ENCODE measurements around the gene TKT. TPM values are rescaled to one million over a fixed set of nuclear protein-coding genes. Genes with fewer than 3 reads are reported as not detected.
A peak's percentile ranks its signal among the peaks of the same experiment; 100 is the strongest.

TKT gene
- total RNA-seq, 1 experiment from 2014 or later = 339 TPM

- no peaks in the 10 kb centered on the region for H3K27me3 Mint-ChIP-seq (ENCODE audit: insufficient read depth, unreplicated experiment)
- Histone ChIP-seq H3K36me3 (ENCODE audit: control insufficient read depth, insufficient read depth, low read length) (peaks cover 7% of the 10 kb centered on the region), H3K9me3 (no peaks in the 10 kb centered on the region), H3K4me3 (ENCODE audit: low read depth, low read length) (no peak overlapping the region), H3K27me3 (replicated peaks; ENCODE audit: control insufficient read depth, insufficient read depth, low read length) (no peaks in the 10 kb centered on the region), H3K4me1 (no peaks in the 10 kb centered on the region)
- H3K4me1 Mint-ChIP-seq (ENCODE audit: low read depth, unreplicated experiment) = no peaks in the 10 kb centered on the region
- peaks cover 91% of the 10 kb centered on the region for H3K36me3 Mint-ChIP-seq (ENCODE audit: insufficient read depth, unreplicated experiment)
- DNase-seq = peak; percentile 40 to 53
- peak in 1 of 2 experiments; percentile 29 for TF ChIP-seq CTCF (IDR thresholded peaks at IDR 0.05; ENCODE audit: insufficient read depth in 1 of 2, low read depth in 1 of 2, low read length in 1 of 2, severe bottlenecking in 1 of 2, unreplicated experiment in 1 of 2)
- H3K27ac Mint-ChIP-seq (ENCODE audit: unreplicated experiment) = no peak overlapping the region
- CTCF ChIA-PET = interaction anchor here (0.6 to 1.5 kb wide), 2 partner anchors 14 to 116 kb away, joined by 3 read pairs; no protein-coding TSS in a partner anchor
- no peak overlapping the region for H3K4me3 Mint-ChIP-seq (ENCODE audit: unreplicated experiment)
- no peaks in the 10 kb centered on the region for H3K9me3 Mint-ChIP-seq (ENCODE audit: unreplicated experiment)
- no TSS peak for BruUV-seq (replicated peaks)
- intact Hi-C loops (cut with micrococcal nuclease; ENCODE audit: unreplicated experiment) = no loop called here
- POLR2A ChIA-PET = no interaction called here
Observed at GRCh38 chr3:53230041-53230621, 25.7 kb downstream of the TKT start.

GRCh38 chr3:53229606-53230005 is 26.2 kb downstream of the TKT start:
- Mint-ChIP-seq H3K27me3 (ENCODE audit: insufficient read depth, unreplicated experiment) (no peaks in the 10 kb centered on the region), H3K9me3 (ENCODE audit: unreplicated experiment) (no peaks in the 10 kb centered on the region), H3K4me1 (ENCODE audit: low read depth, unreplicated experiment) (no peaks in the 10 kb centered on the region), H3K4me3 (ENCODE audit: unreplicated experiment) (no peak overlapping the region), H3K27ac (ENCODE audit: unreplicated experiment) (no peak overlapping the region), H3K36me3 (ENCODE audit: insufficient read depth, unreplicated experiment) (peaks cover 91% of the 10 kb centered on the region)
- intact Hi-C loops (cut with micrococcal nuclease; ENCODE audit: unreplicated experiment) = no loop called here
- ChIA-PET CTCF (interaction anchor here (0.6 to 1.5 kb wide), 2 partner anchors 14 to 115 kb away, joined by 3 read pairs; no protein-coding TSS in a partner anchor), POLR2A (no interaction called here)
- DNase-seq = peak in 1 of 2 experiments; percentile 14
- Histone ChIP-seq H3K4me1 (no peaks in the 10 kb centered on the region), H3K4me3 (ENCODE audit: low read depth, low read length) (no peak overlapping the region), H3K9me3 (no peaks in the 10 kb centered on the region), H3K27me3 (replicated peaks; ENCODE audit: control insufficient read depth, insufficient read depth, low read length) (no peaks in the 10 kb centered on the region), H3K36me3 (ENCODE audit: control insufficient read depth, insufficient read depth, low read length) (peaks cover 7% of the 10 kb centered on the region)
- no TSS peak for BruUV-seq (replicated peaks)
- no peak for TF ChIP-seq CTCF (IDR thresholded peaks at IDR 0.05; ENCODE audit: insufficient read depth in 1 of 2, low read depth in 1 of 2, low read length in 1 of 2, severe bottlenecking in 1 of 2, unreplicated experiment in 1 of 2)

GRCh38 chr3:53229171-53229570 is 26.7 kb downstream of the TKT start:
- no peaks in the 10 kb centered on the region for H3K9me3 Mint-ChIP-seq (ENCODE audit: unreplicated experiment)
- H3K4me3 ChIP-seq (ENCODE audit: low read depth, low read length) = no peak overlapping the region
- peak in 1 of 2 experiments; percentile 24 for DNase-seq
- no TSS peak for BruUV-seq (replicated peaks)
- H3K36me3 Mint-ChIP-seq (ENCODE audit: insufficient read depth, unreplicated experiment) = peaks cover 91% of the 10 kb centered on the region
- H3K4me1 ChIP-seq = no peaks in the 10 kb centered on the region
- intact Hi-C loops (cut with micrococcal nuclease; ENCODE audit: unreplicated experiment) = no loop called here
- H3K9me3 ChIP-seq = no peaks in the 10 kb centered on the region
- no peak for TF ChIP-seq CTCF (IDR thresholded peaks at IDR 0.05; ENCODE audit: insufficient read depth in 1 of 2, low read depth in 1 of 2, low read length in 1 of 2, severe bottlenecking in 1 of 2, unreplicated experiment in 1 of 2)
- ChIA-PET CTCF (no interaction called here), POLR2A (no interaction called here)
- no peaks in the 10 kb centered on the region for H3K27me3 ChIP-seq (replicated peaks; ENCODE audit: control insufficient read depth, insufficient read depth, low read length)
- peaks cover 6% of the 10 kb centered on the region for H3K36me3 ChIP-seq (ENCODE audit: control insufficient read depth, insufficient read depth, low read length)
- no peak overlapping the region for H3K4me3 Mint-ChIP-seq (ENCODE audit: unreplicated experiment)
- H3K4me1 Mint-ChIP-seq (ENCODE audit: low read depth, unreplicated experiment) = no peaks in the 10 kb centered on the region
- no peak overlapping the region for H3K27ac Mint-ChIP-seq (ENCODE audit: unreplicated experiment)
- no peaks in the 10 kb centered on the region for H3K27me3 Mint-ChIP-seq (ENCODE audit: insufficient read depth, unreplicated experiment)

All from Caco-2 (cell line).